HG03196 (cell line): ENCODE results near the gene ZEB2.

Experiments used
- ATAC-seq: cut with Tn5 transposase; IDR thresholded peaks from one replicate; pipeline ENCODE4 v1.9.1; 2021; ENCODE audit not compliant: unreplicated experiment

Gene ZEB2

DNA sequence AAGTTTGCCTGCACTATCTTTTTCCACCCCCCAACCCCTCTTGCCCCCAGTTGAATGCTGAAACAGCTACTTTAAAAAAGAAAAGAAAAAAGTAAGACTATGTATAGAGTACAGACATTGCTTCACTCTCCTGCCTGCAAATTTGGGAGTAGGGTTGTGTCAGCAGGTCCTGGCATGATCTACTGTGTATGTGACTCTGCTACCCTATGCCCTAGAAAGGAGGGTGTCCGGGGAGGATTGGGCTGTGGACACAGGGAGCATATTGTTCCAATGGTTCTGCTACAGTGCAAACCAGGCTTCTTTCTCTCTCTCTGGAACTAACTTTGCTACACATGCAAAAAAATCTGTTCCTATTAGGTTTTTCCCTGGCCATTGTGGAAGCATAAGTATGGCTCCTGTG lies 9.9 kb upstream of the ZEB2 start:
- ATAC-seq: no peak

DNA sequence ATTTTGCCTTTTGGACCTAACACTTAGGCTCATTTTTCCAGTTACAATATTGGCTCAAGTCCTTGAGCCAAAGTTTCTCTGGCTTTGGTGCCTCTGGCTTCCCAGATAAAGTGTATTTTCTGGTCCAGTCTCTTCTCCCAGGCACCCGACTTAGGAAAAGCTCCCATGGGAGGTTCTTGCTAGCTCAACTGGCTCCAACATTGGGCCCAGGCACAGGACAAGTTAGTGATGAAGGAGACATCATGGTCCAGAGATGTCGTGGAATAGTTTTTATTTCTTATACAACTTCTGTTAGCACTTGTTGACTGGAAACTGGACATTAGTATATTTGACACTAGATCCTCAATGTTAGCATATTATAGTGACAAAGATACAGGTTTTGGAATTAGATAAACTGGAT lies 8.2 kb upstream of the ZEB2 start:
- ATAC-seq: no peak

DNA sequence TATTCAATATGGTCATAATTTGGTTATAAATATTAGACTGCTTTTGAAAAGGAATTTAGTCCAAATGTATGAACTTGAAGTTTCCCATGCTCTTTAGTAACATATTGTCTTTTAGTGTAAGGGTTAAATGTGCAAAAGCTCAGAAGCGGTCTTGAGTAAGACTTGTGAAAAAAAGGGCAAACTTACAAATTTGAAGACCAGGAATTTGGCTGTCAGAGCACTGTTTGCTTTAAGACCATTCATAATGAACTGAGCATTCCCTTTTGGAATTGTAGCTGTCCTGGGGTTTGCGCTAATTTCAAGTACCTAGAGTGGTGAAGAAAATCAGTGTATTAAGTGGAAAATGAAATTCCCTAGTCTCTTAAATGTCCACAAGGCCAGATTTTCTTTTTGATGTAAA lies 6.9 kb upstream of the ZEB2 start:
- ATAC-seq: no peak

DNA sequence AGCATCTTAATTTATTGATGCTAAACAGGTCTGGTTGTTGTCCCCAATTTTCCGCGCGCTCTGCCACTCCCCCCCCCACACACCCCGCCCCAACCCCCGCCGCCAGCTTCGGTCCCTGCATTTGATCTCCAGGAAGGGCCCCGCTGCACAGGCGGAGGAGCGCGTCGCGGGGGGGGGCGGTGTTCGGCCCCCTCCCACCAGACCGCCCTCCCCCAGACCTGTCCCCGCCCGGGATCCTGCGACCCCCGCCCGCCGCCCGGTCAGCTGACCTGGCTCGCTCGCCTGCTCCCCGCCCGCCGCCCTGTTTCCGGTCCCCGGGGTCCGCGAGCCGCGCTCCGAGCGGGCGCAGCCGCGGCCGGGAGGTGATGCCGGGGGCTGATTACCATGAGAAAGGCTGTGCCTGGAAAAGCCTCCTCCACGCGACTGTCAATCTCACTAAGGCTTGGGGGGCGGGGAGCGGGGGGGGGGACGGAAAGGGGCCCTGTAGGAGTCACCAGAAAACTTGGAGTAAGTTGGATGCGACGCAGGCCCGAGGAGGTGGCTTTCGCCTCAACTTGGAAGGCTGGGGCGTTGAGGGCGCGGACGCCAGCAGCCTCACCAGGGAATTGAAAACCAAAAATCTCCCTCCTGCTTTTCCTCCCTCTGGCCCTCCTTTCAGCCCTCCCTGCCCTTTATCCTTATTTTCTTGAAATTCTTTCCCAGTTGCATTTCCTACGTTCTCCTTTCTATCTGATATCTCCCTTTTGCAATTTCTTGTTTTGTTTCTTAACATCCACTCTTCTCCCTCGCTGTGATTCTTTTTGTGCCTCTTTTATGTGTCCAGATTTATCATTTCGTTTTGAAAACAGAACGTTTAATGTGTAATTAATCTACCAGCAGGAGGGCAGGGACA lies 4.4 kb upstream of the ZEB2 start:
- no peak for ATAC-seq

DNA sequence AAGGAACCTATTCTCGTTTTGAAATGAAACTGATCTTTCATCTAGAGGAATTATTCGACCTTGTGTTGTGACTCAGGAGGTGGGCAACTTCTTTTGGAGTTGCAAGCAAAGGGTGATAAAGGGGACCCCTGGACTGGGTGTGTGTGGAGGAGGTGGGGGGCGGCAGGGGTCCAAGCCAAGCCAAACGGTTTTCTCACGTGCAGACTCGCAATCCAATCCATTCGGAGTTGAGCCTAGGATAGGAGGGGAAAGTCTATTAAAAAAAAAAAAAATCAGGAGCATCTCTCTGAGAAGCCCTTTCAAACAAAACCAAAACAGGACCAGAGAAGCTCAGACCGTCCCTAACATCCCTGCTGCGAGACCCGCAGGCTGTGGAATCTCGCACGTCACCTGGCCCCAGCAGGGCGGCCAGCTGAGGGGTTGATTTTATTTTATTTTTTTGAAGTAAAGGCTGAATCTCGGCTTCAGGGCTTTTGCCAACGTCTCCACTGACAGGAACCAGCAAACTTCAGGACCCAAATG lies 3.7 kb upstream of the ZEB2 start:
- no peak for ATAC-seq

DNA sequence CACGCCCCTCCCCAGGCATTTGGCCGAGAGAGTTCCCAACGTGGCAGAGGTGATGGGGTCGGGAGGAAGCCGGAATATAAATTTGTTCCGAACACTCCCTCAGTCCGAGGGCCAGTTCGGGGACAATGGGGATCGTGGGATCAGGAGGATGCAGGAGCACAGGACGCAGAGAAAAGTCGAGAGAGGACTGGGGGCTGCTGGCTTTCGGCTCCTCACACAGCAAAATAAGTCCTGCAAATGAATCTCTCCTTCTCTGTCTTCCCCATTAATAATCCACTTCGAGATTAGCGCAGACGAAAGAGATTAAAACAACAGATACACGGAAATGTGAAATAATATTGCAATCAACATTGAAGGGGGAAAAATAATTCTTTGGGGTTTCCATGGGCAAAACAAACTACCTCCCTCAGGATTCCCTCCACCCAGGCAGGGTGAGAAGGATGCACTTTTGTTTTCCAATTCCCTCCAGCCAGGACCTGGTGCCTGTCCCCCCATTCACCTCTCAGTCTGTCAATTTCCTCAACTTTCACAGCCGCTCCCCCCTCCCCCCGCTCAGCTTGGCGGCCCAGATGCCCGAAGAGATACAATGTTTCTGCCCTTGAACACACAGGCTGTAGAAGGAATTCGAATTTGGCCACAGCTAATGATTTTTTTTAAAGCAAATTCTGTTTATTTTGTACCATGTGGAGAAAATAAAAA lies 3.1 kb upstream of the ZEB2 start:
- no peak for ATAC-seq

DNA sequence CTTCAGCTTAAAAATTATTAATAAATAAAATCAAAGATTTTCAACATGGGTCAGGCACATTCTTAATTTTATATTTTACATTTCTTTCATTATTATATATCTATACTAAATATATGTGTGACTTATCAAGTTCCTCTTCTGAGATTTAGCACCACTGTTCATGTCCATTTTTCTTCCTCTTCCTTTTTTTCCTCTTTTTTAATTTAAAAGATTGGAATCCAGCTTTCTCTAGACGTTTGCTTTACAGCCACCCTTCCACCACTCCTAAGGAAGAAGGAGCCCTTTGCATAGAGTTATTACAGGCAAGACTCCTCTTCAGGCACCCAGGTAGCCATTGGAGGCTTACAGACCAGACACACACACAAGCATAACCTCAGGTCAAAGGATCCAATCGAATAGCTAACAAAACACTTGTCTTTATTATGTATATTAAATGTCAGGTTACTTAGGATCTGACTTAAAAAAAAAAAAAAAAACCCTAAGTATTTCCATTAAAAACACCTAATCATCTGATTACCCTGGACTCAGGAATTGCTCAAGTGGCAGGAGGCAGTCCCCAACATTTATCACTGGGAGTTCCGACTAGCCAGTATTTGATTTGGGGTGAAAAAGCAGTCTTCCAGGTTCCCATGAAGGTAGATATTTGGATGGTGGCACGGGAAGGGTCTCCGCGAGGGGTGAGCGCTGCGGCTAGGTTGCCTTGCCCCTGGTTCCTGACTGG lies 2.4 kb upstream of the ZEB2 start:
- no peak for ATAC-seq

DNA sequence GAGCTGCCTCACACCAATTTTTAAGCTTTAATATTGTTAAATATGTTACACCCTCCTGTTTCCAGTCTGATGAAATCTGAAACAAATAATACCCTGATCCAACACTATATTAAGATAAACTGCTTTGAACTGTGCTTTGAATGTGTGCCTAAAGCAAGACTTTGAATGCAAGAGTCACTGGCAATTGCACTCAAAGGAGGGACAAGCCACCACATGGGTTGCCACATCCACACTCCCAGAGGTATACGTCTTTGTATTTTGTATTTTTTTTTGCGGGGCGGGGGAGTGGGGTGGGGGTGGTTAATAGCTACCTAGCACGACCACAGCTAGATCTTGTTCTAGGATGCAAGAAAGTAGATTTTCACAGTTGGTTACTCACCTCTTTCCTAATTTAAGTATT lies 1.8 kb upstream of the ZEB2 start:
- no peak for ATAC-seq

DNA sequence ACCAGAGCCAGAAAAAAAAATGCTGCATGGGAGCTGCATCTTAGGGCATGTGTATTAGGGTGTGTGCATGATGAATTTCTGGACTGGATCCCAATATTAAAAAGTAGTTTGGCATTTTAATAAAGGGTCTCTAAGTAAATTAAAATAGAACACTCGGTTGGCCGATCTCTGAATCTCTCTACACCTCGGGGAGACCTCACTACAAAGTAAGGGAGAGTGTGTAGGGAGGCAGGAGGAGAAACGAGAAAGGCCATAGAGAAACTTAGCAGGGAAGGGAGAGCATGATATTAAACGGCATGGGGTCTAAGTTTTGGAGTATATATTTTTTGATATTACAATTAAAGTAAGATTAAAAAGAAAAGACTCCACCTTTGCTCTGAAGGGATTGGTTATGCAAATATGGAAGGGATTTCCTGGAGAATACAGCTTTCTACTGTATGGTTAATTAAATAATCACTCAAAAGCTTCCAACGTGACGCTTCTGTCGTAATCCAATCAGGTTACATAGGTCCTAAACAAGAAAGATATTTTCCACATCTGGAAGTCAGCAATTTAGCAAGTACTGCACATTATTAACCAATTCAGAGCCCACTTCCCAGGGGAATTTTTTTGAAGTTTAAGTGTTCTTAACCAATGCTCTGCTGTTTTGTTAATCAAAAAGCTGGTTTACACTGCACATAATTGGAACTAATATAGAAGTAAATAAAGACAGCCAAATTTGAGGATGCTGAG lies 1.0 kb upstream of the ZEB2 start:
- no peak for ATAC-seq

DNA sequence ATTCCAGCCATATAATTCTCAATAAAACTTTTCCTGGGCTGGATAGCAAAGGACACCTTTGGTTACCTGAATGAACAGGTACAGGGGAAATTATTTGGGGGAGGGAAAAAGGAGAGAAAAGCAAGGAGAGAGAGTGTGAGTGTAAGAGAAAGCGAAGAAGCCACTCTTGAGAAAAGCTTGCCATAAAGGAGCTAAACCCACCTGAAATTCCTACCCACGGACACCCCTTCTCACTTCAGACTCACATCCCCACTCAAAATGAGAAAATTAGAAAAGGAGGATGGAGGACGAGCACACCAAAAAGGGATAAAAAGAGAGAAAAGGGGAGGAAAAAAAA lies 354 bp downstream of the ZEB2 start:
- ATAC-seq: no peak

DNA sequence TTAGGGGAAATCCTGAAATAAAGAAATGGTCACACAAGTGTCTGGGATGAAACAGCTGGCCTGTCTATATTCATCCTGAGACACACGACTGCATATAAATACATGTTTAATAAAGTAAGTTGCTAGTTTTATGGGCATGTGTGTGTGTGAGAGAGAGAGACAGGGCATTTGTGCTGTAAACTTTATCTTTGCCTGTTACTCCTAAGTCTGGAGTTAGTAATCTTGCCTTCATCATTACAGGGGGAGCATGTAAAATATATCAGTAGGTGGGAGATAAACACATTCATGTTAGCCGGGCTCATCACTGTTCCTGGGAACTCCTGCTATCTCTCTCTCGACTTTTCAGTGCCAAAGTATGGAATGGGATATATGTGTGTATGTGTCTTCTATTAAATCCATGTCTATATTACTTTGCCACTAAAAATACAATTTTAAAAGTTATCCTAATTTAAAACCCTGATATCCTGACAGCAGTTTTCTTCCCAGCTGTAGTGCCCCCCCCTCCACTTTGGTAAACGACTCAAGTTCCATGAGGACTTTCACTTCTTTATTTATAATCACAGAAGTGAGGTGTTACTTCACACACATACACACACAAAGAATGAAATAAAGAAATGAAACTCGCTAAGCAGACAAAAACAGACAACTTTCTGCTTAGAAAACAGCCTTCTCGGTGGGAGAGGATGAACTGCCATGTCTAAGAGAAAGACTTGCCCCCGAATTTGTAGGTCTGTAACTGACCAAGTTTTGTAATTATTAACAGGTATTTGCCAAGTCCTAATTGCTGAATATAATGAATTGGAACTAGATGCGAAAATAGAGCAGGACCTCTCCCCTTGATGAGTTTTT lies 947 bp downstream of the ZEB2 start:
- ATAC-seq: no peak

DNA sequence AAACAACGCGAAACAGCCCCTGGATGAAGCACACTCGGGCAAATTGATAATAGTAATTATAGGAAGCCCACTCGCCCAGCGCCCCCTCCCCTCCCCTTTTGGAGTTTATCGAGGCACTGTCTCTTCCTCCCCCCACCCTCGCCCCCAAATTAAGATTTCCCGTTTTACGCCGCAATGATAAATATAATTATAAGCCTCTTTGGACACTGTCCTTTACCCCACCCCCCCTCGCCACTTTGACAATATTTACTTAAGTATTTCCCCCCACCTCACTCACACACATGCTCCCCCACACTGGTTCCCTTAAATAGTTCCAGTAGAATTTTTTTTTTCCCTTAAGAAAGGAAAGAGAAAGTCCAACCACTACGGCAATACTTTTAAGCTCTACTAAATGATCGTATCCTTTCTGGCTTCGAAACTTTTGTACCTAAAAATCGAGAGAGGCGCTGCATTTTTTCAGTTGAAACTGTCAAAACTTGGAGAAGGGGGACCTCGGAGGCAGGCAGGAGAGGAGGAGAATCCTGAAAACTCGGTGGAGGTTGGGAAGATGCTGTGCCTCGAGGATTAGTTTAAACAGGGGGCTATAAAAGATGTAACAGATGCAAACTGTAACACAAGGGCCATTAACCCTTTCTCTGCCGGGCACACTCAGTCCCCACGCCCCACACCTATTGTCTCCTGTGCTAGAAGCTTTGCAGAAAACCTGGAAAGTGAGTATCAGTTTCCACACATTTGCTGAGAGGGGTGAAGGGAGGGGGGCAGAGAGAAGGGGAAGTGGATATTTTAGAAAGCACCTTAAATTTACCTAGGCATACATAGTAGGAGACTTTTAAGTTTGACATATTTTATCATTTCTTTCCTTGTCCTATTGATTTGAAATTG lies 1.8 kb downstream of the ZEB2 start:
- ATAC-seq: no peak

DNA sequence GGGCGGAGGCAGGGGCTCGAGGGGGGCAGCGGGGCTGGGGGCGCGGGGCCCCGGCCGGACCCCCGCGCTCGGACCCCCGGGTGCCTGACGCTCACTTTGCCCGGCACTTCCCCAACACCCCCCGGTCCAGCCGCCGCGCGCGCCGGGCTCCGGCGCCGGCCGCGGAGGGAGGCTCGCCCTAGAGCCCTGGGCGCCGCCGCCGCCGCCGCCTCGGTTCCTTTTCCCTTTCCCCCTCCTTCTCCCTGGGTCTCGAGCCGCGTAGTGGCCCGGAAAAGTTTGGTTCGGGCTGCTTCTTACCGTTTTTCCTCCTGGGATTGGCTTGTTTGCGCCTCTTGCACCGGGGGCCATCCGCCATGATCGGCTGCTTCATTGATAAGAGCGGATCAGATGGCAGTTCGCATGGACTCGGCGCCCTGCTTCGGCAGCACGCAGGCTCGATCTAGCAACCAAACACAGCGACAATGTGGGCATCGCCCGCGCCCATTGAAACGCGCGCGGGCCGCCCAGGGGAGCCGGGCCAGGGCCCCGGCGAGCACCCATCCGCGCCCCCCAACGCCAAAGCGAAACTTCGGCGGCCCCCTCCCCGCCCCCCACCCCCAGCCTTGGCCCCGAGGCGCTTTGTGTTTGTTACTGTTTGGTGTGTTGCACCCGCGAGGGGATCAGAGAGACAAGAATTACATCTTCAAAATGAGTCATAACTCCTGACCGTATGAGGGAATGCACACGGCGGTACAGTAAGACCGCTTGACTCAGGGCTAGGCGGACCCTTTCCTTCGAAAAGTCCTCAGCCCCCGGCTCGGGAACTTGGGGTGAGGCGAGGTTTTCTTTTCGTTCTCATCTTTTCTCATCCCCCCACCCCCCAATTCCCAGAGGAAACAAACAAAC lies 2.7 kb downstream of the ZEB2 start:
- peak; percentile 46 for ATAC-seq

DNA sequence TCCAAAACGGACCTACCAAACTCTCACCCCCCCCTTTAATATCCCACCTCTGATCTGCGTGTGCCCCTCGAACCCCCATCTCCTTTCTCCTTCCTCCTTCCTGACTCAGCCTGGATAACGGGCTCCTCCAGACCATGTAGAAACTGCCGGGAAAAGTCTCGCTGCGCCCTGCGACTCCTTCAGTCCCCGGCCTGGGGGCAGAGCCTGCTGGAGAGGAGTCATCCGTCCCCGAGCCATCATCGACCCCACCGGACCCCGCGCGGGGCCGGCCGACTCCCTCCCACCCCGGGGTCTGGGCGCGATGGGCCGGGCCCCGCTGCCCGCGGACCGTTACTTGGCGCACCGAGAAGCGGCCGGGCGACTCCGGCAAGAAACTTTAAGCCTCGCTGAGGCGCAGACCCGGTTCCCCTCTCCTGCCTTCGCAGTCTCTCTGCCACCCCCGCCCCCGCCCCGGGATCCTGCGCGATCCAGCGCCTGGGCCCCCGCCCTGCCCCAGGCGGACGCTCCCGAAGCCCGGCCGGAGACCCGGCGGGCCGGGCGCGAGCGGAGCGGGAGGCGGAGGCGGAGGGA lies 3.4 kb downstream of the ZEB2 start:
- ATAC-seq: peak; percentile 5

DNA sequence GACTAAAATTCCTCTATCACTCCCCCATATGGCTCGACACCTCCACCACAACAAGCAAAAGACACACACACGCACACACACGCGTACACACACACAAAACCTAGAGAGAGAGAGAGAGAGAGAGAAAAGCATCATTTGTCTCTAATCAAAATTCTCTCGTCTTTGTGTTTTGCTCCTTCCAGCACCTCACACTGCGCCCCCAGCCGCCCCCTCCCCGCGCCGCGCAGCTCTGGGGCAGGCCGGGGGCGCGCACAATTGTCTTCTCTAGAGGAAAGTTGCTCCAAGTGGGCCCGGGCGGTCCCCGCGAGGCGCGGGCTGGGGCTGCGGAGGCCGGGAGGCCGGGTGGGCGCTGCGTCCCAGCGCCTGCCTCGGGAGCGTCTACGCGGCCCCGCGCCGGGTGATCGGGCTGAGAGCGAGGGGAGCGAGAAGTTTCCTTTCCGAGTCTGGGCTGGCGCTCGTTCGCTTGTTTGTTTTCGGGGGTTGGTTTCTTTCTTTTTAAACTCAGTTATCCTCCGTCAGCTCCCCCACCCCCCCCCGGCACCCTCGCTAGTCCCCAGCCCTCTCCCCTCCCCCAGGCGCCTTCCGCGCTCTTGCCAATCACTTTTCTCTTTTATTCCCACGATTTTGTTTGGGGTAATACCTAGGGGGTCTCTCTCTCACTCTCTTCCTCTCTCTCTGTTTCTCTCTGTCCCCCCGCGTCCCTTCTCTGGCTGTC lies 4.1 kb downstream of the ZEB2 start:
- no peak for ATAC-seq

DNA sequence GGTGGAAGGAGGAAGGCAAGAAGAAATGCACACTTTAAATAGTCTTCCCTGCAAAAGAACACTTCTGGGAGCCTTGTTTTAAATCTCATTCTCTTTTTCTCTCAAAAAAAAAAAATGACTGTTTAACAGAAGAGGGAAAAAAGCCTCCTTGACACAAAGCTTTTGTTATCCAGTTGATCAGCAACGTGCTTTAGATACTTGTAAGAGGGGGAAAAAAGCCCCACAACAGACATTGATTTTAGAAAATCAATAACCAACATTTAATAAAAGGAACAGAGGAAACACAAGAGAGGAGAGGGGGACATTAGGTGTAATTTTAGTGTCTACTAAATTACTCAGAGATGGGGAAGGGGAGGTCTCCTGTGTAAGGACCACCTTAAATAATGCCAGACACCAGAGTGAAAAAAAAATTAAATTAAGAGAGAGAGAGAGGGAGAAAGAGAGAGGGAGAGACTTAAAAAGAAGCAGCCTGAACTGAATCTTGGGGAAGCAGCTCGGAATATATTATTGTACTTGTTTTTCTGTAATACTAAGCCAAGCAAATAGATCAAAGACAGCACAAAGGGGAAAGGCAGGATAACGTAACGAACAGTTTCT lies 4.7 kb downstream of the ZEB2 start:
- ATAC-seq: no peak

DNA sequence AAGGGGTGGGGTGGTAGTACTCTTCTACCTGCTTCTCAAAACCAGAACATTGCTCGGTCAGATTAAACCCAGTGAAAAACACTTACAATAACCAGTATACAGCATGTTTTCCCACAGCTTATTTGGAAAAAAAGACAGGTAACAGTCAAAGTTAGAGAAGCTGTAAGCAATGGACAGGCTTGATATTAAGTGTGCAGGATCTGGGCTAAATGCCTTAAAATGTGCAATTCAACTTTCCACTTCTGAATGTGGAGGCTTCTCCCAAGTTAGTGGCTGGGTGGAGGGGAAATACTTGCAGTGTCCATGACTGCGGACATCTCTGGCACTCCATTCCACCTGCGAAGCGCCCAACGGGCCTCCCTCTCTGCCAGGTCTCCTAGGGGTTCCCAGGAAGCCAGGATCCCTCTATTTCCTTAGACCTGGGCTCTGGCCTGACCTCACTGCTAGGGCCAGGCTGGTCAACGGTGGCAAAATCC lies 5.3 kb downstream of the ZEB2 start:
- ATAC-seq: no peak
